ENCODE data around the gene PDHX. TPM values are rescaled to one million over a fixed set of nuclear protein-coding genes. Genes with fewer than 3 reads are reported as not detected.

Gene PDHX
- total RNA-seq, 2 experiments from 2014 or later: 17.3 to 17.4 TPM

DNA sequence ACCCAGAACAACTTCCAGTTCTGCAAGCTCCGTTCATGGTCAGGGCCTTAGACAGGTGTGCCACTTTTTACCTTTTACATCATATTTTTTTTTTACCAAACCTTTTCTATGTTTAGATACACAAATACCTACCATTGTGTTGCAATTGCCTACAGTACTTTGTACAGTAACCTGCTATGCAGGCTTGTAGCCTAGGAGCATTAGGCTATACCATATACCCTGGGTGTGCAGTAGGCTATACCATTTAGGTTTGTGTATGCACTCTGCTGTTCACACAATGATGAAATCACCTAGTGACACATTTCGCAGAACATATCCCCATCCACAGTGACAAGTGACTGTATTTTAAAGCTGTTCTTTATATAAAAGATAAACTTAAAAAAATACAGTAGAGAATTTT, 29.8 kb upstream of the PDHX start:
- H3K9me3 Mint-ChIP-seq: no peaks in the 10 kb centered on the region
- H3K27ac Mint-ChIP-seq: no peak overlapping the region
- H3K27me3 Mint-ChIP-seq: no peaks in the 10 kb centered on the region
- Histone ChIP-seq H3K4me3 (ENCODE audit: low read length) (no peak overlapping the region), H3K9me3 (ENCODE audit: control insufficient read depth in 1 of 2, insufficient read depth in 1 of 2, low read length in 2 of 2) (no peaks in the 10 kb centered on the region), H3K27ac (ENCODE audit: low read depth in 1 of 2, low read length in 2 of 2) (no peak overlapping the region), H3K4me1 (ENCODE audit: insufficient read depth, low read length) (no peaks in the 10 kb centered on the region), H3K36me3 (ENCODE audit: insufficient read depth, low read length) (peaks cover 19% of the 10 kb centered on the region), H3K27me3 (ENCODE audit: control insufficient read depth in 1 of 2, insufficient read depth in 2 of 2, low read length in 2 of 2) (no peaks in the 10 kb centered on the region)
- H3K36me3 Mint-ChIP-seq (ENCODE audit: low read depth): peaks cover 72% of the 10 kb centered on the region
- DNase-seq: no peak
- ChIA-PET CTCF (no interaction called here), POLR2A (no interaction called here)
- no peaks in the 10 kb centered on the region for H3K4me1 Mint-ChIP-seq (ENCODE audit: low read depth)
- intact Hi-C loops (cut with DNase I, micrococcal nuclease): no loop called here
- ATAC-seq (ENCODE audit: poor library complexity): no peak
- TF ChIP-seq, protein P1, sequence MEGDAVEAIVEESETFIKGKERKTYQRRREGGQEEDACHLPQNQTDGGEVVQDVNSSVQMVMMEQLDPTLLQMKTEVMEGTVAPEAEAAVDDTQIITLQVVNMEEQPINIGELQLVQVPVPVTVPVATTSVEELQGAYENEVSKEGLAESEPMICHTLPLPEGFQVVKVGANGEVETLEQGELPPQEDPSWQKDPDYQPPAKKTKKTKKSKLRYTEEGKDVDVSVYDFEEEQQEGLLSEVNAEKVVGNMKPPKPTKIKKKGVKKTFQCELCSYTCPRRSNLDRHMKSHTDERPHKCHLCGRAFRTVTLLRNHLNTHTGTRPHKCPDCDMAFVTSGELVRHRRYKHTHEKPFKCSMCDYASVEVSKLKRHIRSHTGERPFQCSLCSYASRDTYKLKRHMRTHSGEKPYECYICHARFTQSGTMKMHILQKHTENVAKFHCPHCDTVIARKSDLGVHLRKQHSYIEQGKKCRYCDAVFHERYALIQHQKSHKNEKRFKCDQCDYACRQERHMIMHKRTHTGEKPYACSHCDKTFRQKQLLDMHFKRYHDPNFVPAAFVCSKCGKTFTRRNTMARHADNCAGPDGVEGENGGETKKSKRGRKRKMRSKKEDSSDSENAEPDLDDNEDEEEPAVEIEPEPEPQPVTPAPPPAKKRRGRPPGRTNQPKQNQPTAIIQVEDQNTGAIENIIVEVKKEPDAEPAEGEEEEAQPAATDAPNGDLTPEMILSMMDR (IDR thresholded peaks at IDR 0.05): no peak
- H3K4me3 Mint-ChIP-seq: no peak overlapping the region

DNA sequence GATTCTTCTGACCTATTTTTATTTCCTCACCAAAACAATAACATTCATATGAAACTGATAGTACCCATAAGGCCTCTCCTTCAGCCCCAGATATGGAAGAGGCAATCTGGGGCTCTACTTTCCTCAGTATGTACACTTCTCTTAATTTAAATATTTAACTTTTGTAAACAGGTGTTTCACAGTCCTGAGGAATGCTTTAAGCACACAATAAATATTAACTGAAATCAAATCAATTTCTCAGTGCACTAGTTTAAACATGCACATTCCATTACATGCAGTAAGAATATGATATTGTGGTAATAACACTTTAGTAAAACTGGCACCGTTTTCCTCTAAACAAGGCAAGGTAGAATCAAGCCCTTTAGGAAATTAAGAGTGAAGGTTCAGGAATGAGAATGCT, 29.2 kb upstream of the PDHX start:
- no peak for ATAC-seq (ENCODE audit: poor library complexity)
- Mint-ChIP-seq H3K4me1 (ENCODE audit: low read depth) (no peaks in the 10 kb centered on the region), H3K4me3 (no peak overlapping the region), H3K9me3 (no peaks in the 10 kb centered on the region), H3K36me3 (ENCODE audit: low read depth) (peaks cover 65% of the 10 kb centered on the region), H3K27me3 (no peaks in the 10 kb centered on the region), H3K27ac (no peak overlapping the region)
- H3K27ac ChIP-seq (ENCODE audit: low read depth in 1 of 2, low read length in 2 of 2): no peak overlapping the region
- H3K4me3 ChIP-seq (ENCODE audit: low read length): no peak overlapping the region
- no peak for DNase-seq
- CTCF ChIA-PET: no interaction called here
- H3K4me1 ChIP-seq (ENCODE audit: insufficient read depth, low read length): no peaks in the 10 kb centered on the region
- TF ChIP-seq, protein P1 (IDR thresholded peaks at IDR 0.05): no peak
- POLR2A ChIA-PET: no interaction called here
- H3K9me3 ChIP-seq (ENCODE audit: control insufficient read depth in 1 of 2, insufficient read depth in 1 of 2, low read length in 2 of 2): no peaks in the 10 kb centered on the region
- peaks cover 17% of the 10 kb centered on the region for H3K36me3 ChIP-seq (ENCODE audit: insufficient read depth, low read length)
- no peaks in the 10 kb centered on the region for H3K27me3 ChIP-seq (ENCODE audit: control insufficient read depth in 1 of 2, insufficient read depth in 2 of 2, low read length in 2 of 2)
- intact Hi-C loops (cut with DNase I, micrococcal nuclease): no loop called here

DNA sequence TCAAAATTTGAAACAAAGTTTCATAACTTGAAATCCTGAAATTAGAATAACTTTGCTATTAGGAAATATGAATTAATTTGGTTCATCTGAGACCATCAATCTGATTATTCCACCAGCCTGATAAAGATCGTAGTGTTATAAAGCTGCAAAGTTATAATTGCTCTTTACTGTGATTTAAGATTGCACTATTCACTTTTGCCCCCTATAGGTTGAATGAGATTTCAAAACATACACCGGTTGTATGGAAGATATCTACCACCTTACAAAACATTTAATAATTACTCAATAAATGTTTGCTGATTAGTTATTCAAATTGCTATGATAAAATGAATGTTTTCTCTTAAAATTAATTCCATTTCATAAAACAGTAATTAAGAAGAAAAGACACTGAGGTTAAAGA, 26.3 kb upstream of the PDHX start:
- no peak overlapping the region for H3K4me3 Mint-ChIP-seq
- DNase-seq: no peak
- H3K36me3 Mint-ChIP-seq (ENCODE audit: low read depth): peaks cover 58% of the 10 kb centered on the region
- intact Hi-C loops (cut with DNase I, micrococcal nuclease): loop anchor here in 1 of 2 experiments (2.0 kb wide), 1 partner anchor 305 kb away; no protein-coding TSS in a partner anchor
- no peaks in the 10 kb centered on the region for H3K4me1 Mint-ChIP-seq (ENCODE audit: low read depth)
- TF ChIP-seq, protein P1 (IDR thresholded peaks at IDR 0.05): no peak
- no peak overlapping the region for H3K4me3 ChIP-seq (ENCODE audit: low read length)
- no peaks in the 10 kb centered on the region for H3K27me3 ChIP-seq (ENCODE audit: control insufficient read depth in 1 of 2, insufficient read depth in 2 of 2, low read length in 2 of 2)
- H3K27ac ChIP-seq (ENCODE audit: low read depth in 1 of 2, low read length in 2 of 2): no peak overlapping the region
- no peak for ATAC-seq (ENCODE audit: poor library complexity)
- no peaks in the 10 kb centered on the region for H3K9me3 ChIP-seq (ENCODE audit: control insufficient read depth in 1 of 2, insufficient read depth in 1 of 2, low read length in 2 of 2)
- ChIA-PET CTCF (no interaction called here), POLR2A (no interaction called here)
- no peaks in the 10 kb centered on the region for H3K4me1 ChIP-seq (ENCODE audit: insufficient read depth, low read length)
- H3K9me3 Mint-ChIP-seq: no peaks in the 10 kb centered on the region
- H3K27me3 Mint-ChIP-seq: no peaks in the 10 kb centered on the region
- H3K27ac Mint-ChIP-seq: no peak overlapping the region
- H3K36me3 ChIP-seq (ENCODE audit: insufficient read depth, low read length): peaks cover 17% of the 10 kb centered on the region

All from CD4-positive, alpha-beta T cell (primary cell).